ENCODE results near the gene CLASRP. TPM values are rescaled to one million over a fixed set of nuclear protein-coding genes. Genes with fewer than 3 reads are reported as not detected.
A peak's percentile ranks its signal among the peaks of the same experiment; 100 is the strongest.

CLASRP gene
- total and polyA plus RNA-seq, 11 donors: 25.8 to 68.2 (median 32.4) TPM

GRCh38 chr19:45066921-45067661 is 28.2 kb downstream of the CLASRP start:
- peak in 1 of 5 donors; percentile 42 for DNase-seq
- 88 to 92% (median 92%) methylated on average over 26 to 38 of the region's 38 CpGs for WGBS, 4 donors
- no peak overlapping the region for H3K4me3 ChIP-seq
- H3K27me3 ChIP-seq: no peaks in the 10 kb centered on the region
- TF ChIP-seq CTCF (IDR thresholded peaks at IDR 0.05): no peak
- TF ChIP-seq POLR2A (IDR thresholded peaks at IDR 0.05): no peak
- H3K9me3 ChIP-seq: no peaks in the 10 kb centered on the region
- peaks cover 0 to 100% (median 94%) of the 10 kb centered on the region in 9 donors for H3K36me3 ChIP-seq
- intact Hi-C loops (cut with DNase I): no loop called here
- no peak for ATAC-seq
- H3K27ac ChIP-seq: no peak overlapping the region
- no peaks in the 10 kb centered on the region for H3K4me1 ChIP-seq

DNA sequence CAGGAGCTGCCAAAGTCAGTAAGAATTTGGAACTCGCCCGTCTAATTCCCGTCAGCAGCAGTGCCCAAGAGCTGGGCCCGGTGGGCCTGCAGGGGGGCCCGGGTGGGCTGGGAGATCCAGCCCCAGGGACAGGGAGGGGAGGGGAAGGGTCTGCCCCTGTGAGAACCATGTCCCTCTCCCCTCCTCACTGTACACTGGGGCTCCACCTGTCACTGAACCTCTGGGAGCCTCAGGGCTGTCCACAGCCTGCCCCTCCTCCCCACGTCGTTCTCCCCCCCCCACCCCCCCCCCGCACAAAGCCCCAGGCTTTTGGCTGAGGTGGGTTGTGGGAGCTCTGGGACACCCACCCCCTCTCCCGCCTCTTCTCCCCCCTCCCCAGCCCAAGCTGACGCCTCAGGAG is 29.2 kb downstream of the CLASRP start:
- Histone ChIP-seq H3K36me3 (peaks cover 0 to 99% (median 84%) of the 10 kb centered on the region in 9 donors), H3K4me3 (no peak overlapping the region), H3K27me3 (no peaks in the 10 kb centered on the region), H3K9me3 (no peaks in the 10 kb centered on the region), H3K4me1 (no peaks in the 10 kb centered on the region), H3K27ac (no peak overlapping the region)
- intact Hi-C loops (cut with DNase I): no loop called here
- TF ChIP-seq POLR2A (IDR thresholded peaks at IDR 0.05) (no peak), CTCF (IDR thresholded peaks at IDR 0.05) (no peak)
- ATAC-seq (no peak), DNase-seq (no peak)
- 79 to 95% (median 89%) methylated on average over 6 to 9 of the region's 10 CpGs for WGBS, 4 donors

DNA sequence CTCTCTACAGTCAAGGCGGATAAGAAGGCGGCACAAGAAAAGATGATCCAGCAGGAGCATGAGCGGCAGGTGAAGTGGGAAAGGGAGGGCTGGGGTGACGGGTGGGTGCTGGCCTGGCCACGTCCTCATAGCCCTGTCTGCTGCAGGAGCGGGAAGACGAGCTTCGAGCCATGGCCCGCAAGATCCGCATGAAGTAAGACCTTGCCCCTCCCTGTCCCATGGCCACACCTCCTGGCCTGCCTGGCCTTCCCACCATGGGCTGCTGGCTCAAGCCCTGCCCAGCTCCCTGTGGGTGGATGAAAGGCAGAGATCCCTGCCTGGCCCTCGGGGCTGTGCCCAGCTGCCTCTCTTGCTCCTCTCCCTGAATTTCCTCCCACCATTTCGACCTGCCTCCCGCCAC is 30.2 kb downstream of the CLASRP start:
- intact Hi-C loops (cut with DNase I): no loop called here
- H3K9me3 ChIP-seq: no peaks in the 10 kb centered on the region
- DNase-seq: peak in 1 of 5 donors; percentile 52
- no peaks in the 10 kb centered on the region for H3K27me3 ChIP-seq
- no peak overlapping the region for H3K4me3 ChIP-seq
- no peaks in the 10 kb centered on the region for H3K4me1 ChIP-seq
- peak in 3 of 4 donors; percentile 23 to 44 (median 43) for ATAC-seq
- H3K36me3 ChIP-seq: peaks cover 0 to 89% (median 74%) of the 10 kb centered on the region in 9 donors
- WGBS, 4 donors: 69 to 78% (median 73%) methylated on average over 13 of the region's 13 CpGs
- no peak overlapping the region for H3K27ac ChIP-seq
- no peak for TF ChIP-seq CTCF (IDR thresholded peaks at IDR 0.05)

DNA sequence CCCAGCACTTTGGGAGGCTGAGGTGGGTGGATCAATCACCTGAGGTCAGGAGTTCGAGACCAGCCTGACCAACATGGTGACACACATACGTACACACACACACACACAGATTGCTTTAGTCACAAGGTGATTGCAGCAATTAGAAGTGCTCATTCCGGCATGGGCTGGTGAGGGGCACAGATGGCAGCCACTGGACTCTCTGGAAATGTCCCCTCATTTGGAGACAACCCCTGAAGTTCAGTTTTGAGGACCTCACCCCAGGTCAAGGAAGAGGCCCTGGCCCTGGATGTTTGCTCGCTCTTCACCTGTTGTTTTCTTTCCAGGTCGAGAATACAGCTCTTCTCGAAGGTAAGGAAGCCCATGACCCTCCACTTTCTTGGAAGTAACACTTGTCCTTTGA is 31.4 kb downstream of the CLASRP start:
- ATAC-seq: no peak
- no peaks in the 10 kb centered on the region for H3K27me3 ChIP-seq
- no peak overlapping the region for H3K27ac ChIP-seq
- 88 to 93% (median 90%) methylated on average over 6 of the region's 6 CpGs for WGBS, 4 donors
- intact Hi-C loops (cut with DNase I): no loop called here
- no peak for DNase-seq
- no peak for TF ChIP-seq POLR2A (IDR thresholded peaks at IDR 0.05)
- no peak for TF ChIP-seq CTCF (IDR thresholded peaks at IDR 0.05)
- no peak overlapping the region for H3K4me3 ChIP-seq
- H3K36me3 ChIP-seq: peaks cover 0 to 77% (median 63%) of the 10 kb centered on the region in 9 donors
- H3K9me3 ChIP-seq: no peaks in the 10 kb centered on the region
- peaks cover 0 to 4% (median 0%) of the 10 kb centered on the region in 12 donors for H3K4me1 ChIP-seq

All from heart left ventricle (tissue), 16 donors.